IMR-90 (cell line): ENCODE results near the gene IGSF8. TPM values are rescaled to one million over a fixed set of nuclear protein-coding genes. Genes with fewer than 3 reads are reported as not detected.

Experiments
- ATAC-seq: fragments of 200-7000 bp; cut with Tn5 transposase; 2 replicates; pipeline ENCODE4 v1.9.1; 2020; ENCODE audit warnings: low read depth, mild to moderate bottlenecking, moderate library complexity
- BruUV-seq: library from RNA; stranded (reverse); fragments of 400-500 nt; replicated peaks from 2 replicates; lab custom pipeline; 2021; lab: Mats Ljungman, UMichigan
- CTCF ChIA-PET: fragments of 300-600 bp; formaldehyde crosslinking; extraction: SDS; loops from one replicate; lab custom pipeline; 2021; ENCODE audit warnings: antibody characterized with exemption; lab: Yijun Ruan, JAX
- POLR2A ChIA-PET: fragments of 300-600 bp; sonication (Branson Sonifier 250); formaldehyde crosslinking; loops from one replicate; lab custom pipeline; 2022; ENCODE audit warnings: antibody characterized with exemption; ENCODE audit not compliant: unreplicated experiment; lab: Charles Lee
- DNase-seq: peaks from one replicate; pipeline ENCODE4 v3.0.0; 2013
- H2AFZ ChIP-seq: replicated peaks from 2 replicates; pipeline ENCODE3; 2013; ENCODE audit warnings: low read length, mild to moderate bottlenecking; ENCODE audit not compliant: poor library complexity
- H2AK5ac ChIP-seq: 2 replicates; pipeline ENCODE4 v1.6.1; 2013; ENCODE audit warnings: low read depth, low read length, inconsistent platforms
- H2AK9ac ChIP-seq: replicated peaks from 2 replicates; pipeline ENCODE3; 2013; ENCODE audit warnings: mild to moderate bottlenecking, low read depth, low read length, moderate library complexity; ENCODE audit not compliant: poor library complexity
- H2BK120ac ChIP-seq: 2 replicates; pipeline ENCODE4 v1.6.1; 2013; ENCODE audit warnings: low read depth, low read length, inconsistent platforms
- H2BK15ac ChIP-seq: 3 replicates; pipeline ENCODE4 v1.6.1; 2013; ENCODE audit warnings: low read depth, low read length, inconsistent platforms
- H2BK20ac ChIP-seq: 2 replicates; pipeline ENCODE4 v1.6.1; 2013; ENCODE audit warnings: low read depth, mild to moderate bottlenecking, inconsistent platforms, low read length, moderate library complexity
- H2BK5ac ChIP-seq: 2 replicates; pipeline ENCODE4 v1.6.1; 2013; ENCODE audit warnings: mild to moderate bottlenecking, low read depth, low read length, inconsistent platforms; ENCODE audit not compliant: poor library complexity, severe bottlenecking
- H3K14ac ChIP-seq: replicated peaks from 2 replicates; pipeline ENCODE4 v1.6.1; 2013; ENCODE audit warnings: low read depth, low read length, inconsistent platforms
- H3K18ac ChIP-seq: 2 replicates; pipeline ENCODE4 v1.6.1; 2013; ENCODE audit warnings: low read depth, low read length, control low read depth
- H3K23ac ChIP-seq: 2 replicates; pipeline ENCODE4 v1.6.1; 2013; ENCODE audit warnings: low read depth, low read length, inconsistent platforms
- H3K27ac ChIP-seq: 2 replicates; pipeline ENCODE4 v1.5.1; 2013; ENCODE audit warnings: mild to moderate bottlenecking, control low read depth, low read length; ENCODE audit not compliant: insufficient read depth
- H3K27me3 ChIP-seq: 2 replicates; pipeline ENCODE4 v1.6.1; 2013; ENCODE audit warnings: low read length; ENCODE audit not compliant: control insufficient read depth, insufficient read depth
- H3K36me3 ChIP-seq: 2 replicates; pipeline ENCODE4 v1.6.1; 2013; ENCODE audit warnings: low read length, mixed read lengths; ENCODE audit not compliant: control insufficient read depth, insufficient read depth
- H3K4ac ChIP-seq: 2 replicates; pipeline ENCODE4 v1.6.1; 2013; ENCODE audit warnings: low read depth, low read length, inconsistent platforms
- H3K4me1 ChIP-seq: 2 replicates; pipeline ENCODE4 v1.6.1; 2013; ENCODE audit warnings: low read length, mixed read lengths; ENCODE audit not compliant: control insufficient read depth, insufficient read depth
- H3K4me2 ChIP-seq: 2 replicates; pipeline ENCODE4 v1.6.1; 2013; ENCODE audit warnings: low read depth, mild to moderate bottlenecking, control low read depth, low read length, moderate library complexity
- H3K4me3 ChIP-seq: 2 replicates; pipeline ENCODE4 v1.5.1; 2013; ENCODE audit warnings: low read depth, mild to moderate bottlenecking, control low read depth, low read length, moderate library complexity; ENCODE audit not compliant: insufficient read depth
- H3K56ac ChIP-seq: 2 replicates; pipeline ENCODE4 v1.6.1; 2013; ENCODE audit warnings: low read length, inconsistent platforms; ENCODE audit not compliant: insufficient read depth; ENCODE audit errors: extremely low read depth
- H3K79me1 ChIP-seq, 2 experiments: 2 replicates each; pipeline ENCODE4 v1.6.1; 2013; ENCODE audit warnings: low read length in 2 of 2, inconsistent platforms in 1 of 2, low read depth in 1 of 2
- H3K9ac ChIP-seq: 2 replicates; pipeline ENCODE4 v1.6.1; 2013; ENCODE audit warnings: low read depth, low read length, control low read depth
- H3K9me1 ChIP-seq: 2 replicates; pipeline ENCODE4 v1.6.1; 2013; ENCODE audit warnings: low read length, inconsistent platforms; ENCODE audit not compliant: insufficient read depth
- H3K9me3 ChIP-seq: 2 replicates; pipeline ENCODE4 v1.6.1; 2013; ENCODE audit warnings: low read length; ENCODE audit not compliant: control insufficient read depth, insufficient read depth
- H4K20me1 ChIP-seq: 2 replicates; pipeline ENCODE4 v1.6.1; 2013; ENCODE audit warnings: low read length, inconsistent platforms; ENCODE audit not compliant: insufficient read depth
- H4K5ac ChIP-seq: 2 replicates; pipeline ENCODE4 v1.6.1; 2013; ENCODE audit warnings: mild to moderate bottlenecking, low read depth, low read length, control low read depth
- H4K8ac ChIP-seq, 2 experiments: 2 replicates each; pipeline ENCODE4 v1.6.1; 2013; ENCODE audit warnings: low read depth in 2 of 2, low read length in 2 of 2, control low read depth in 1 of 2, inconsistent platforms in 1 of 2
- H4K91ac ChIP-seq: 2 replicates; pipeline ENCODE4 v1.6.1; 2013; ENCODE audit warnings: low read depth, low read length, inconsistent platforms; ENCODE audit not compliant: insufficient read depth
- CEBPB ChIP-seq: IDR thresholded peaks from 2 replicates; pipeline ENCODE4 v1.6.1; 2012; ENCODE audit warnings: low read depth, low read length, improper control_type of control experiment
- RAD21 ChIP-seq: IDR thresholded peaks from 2 replicates; pipeline ENCODE4 v1.6.1; 2012; ENCODE audit warnings: low read length, improper control_type of control experiment
- USF2 ChIP-seq: fragments of 150-350 bp; IDR thresholded peaks from 2 replicates; pipeline ENCODE4 v1.6.1; 2017; ENCODE audit warnings: mild to moderate bottlenecking, antibody characterized with exemption, low read length, low read depth
- WGBS, 2 experiments: methylation state at CpG; one replicate each; pipeline versions ENCODE4 v1.1.5 to v1.1.7; 2013; ENCODE audit warnings: missing lambda C conversion rate in 2 of 2; ENCODE audit not compliant: insufficient read length in 1 of 2; ENCODE audit errors: extremely low coverage in 2 of 2; 5-methylcytosine and 5-hydroxymethylcytosine counted together
- dilution Hi-C: fragments of 300-500 bp; cut with HindIII; formaldehyde crosslinking; loops from one replicate; pipeline ENCODE4 v1.14.3; 2018; ENCODE audit warnings: low sequenced_read_pairs; ENCODE audit not compliant: unreplicated experiment
- in situ Hi-C: fragments of 300-500 bp; cut with MboI; formaldehyde crosslinking; loops from 3 replicates; pipeline ENCODE4 v1.14.3; 2019; ENCODE audit warnings: low sequenced_read_pairs, inconsistent platforms, mixed read lengths
- intact Hi-C: fragments of 100-400 bp; cut with micrococcal nuclease; formaldehyde crosslinking; loops from 2 replicates; pipeline ENCODE4 v1.10.0; 2022
- polyA plus RNA-seq, 3 experiments: library from polyadenylated mRNA; depleted of rRNA; stranded (reverse); fragments of >200 nt; gene quantifications; 2 replicates each; pipeline ENCODE4 v1.2.3, GENCODE V29; 2012; ENCODE audit warnings: low replicate concordance in 1 of 3
- total RNA-seq: library from RNA; depleted of rRNA; stranded (reverse); fragments of >200 nt; gene quantifications from 2 replicates; pipeline ENCODE4 v1.2.3, GENCODE V29; 2012

The IGSF8 gene
- total and polyA plus RNA-seq, 2 of the 4 experiments (the other 2 are of a cell fraction) = 8.8 to 25.2 TPM

- Histone ChIP-seq H4K91ac (no peak overlapping the region), H3K79me1 (peaks cover 0 to 20% of the 10 kb centered on the region in 2 experiments; a peak in 3 of 4 replicates), H4K8ac (no peak overlapping the region), H2AK5ac (0 out of 2 replicates have a peak overlapping the region, but pooled peaks have one; percentile 24), H2BK5ac (no peak overlapping the region), H3K23ac (0 out of 2 replicates have a peak overlapping the region, but pooled peaks have one; percentile 33), H4K5ac (no peak overlapping the region), H3K14ac (no peak overlapping the region), H3K27ac (no peak overlapping the region), H3K4me2 (no peak overlapping the region), H3K9ac (no peak overlapping the region), H3K9me3 (no peaks in the 10 kb centered on the region), H3K4me1 (peaks cover 9% of the 10 kb centered on the region), H3K36me3 (peaks cover 3% of the 10 kb centered on the region; the same call in 1 of the 2 replicates), H2BK120ac (no peak overlapping the region), H3K18ac (no peak overlapping the region), H3K9me1 (no peaks in the 10 kb centered on the region), H3K4me3 (no peak overlapping the region), H2AFZ (no peak overlapping the region), H3K56ac (no peak overlapping the region), H2BK20ac (no peak overlapping the region), H2BK15ac (no peak overlapping the region), H4K20me1 (0 out of 2 replicates have a peak, but pooled peaks cover 5% of the 10 kb centered on the region), H2AK9ac (peak overlapping the region; percentile 58), H3K27me3 (no peaks in the 10 kb centered on the region), H3K4ac (no peak overlapping the region; the same call in 1 of the 2 replicates)
- peak; percentile 37; the same call in 1 of the 2 replicates for TF ChIP-seq CEBPB
- TF ChIP-seq RAD21 = no peak
- TF ChIP-seq USF2 = no peak
- in situ Hi-C loops = loop anchor here (10.0 kb wide), 1 partner anchor 258 kb away; no protein-coding TSS in a partner anchor
- DNase-seq (peak; percentile 52), ATAC-seq (no peak)
- CTCF ChIA-PET = interaction anchor here (2.2 kb wide), 1 partner anchor 11 kb away, joined by 9 read pairs; no protein-coding TSS in a partner anchor
- dilution Hi-C loops = no loop called here
- no TSS peak for BruUV-seq
- WGBS, 2 experiments = 67% methylated on average over 1 of the region's 4 CpGs; no CpG with 5 or more reads in 1 of the 2 experiments
- intact Hi-C loops = no loop called here
- POLR2A ChIA-PET = no interaction called here
Observed at GRCh38 chr1:160096274-160097116, 1.9 kb downstream of the IGSF8 start.
